Stomach (tissue), 9 donors: ENCODE data around the gene ZNF324B. TPM values are rescaled to one million over a fixed set of nuclear protein-coding genes. Genes with fewer than 3 reads are reported as not detected.

Experiments
- DNase-seq, 2 donors: peaks; one replicate each; pipeline versions ENCODE4 v3.0.0 to v3.0.0-alpha.2; 2013 to 2019
- H3K27ac ChIP-seq, 5 donors: fragments of 200-600 bp in 4 of 5; sonication (generic) in 4 of 5; one replicate each; pipeline ENCODE4 v1.5.1; 2013 to 2019; ENCODE audit warnings: mild to moderate bottlenecking in 1 of 5, moderate library complexity in 1 of 5
- H3K27me3 ChIP-seq, 3 donors: fragments of 200-600 bp; sonication (generic); one replicate each; pipeline ENCODE4 v1.5.1; 2017 to 2019; ENCODE audit warnings: mixed run types in 1 of 3
- H3K36me3 ChIP-seq, 4 donors: fragments of 200-600 bp; sonication (generic); 1 replicate in 3 of 4; 2 replicates in 1 of 4; pipeline ENCODE4 v1.5.1; 2016 to 2019
- H3K4me1 ChIP-seq, 4 donors: fragments of 200-600 bp; sonication (generic); one replicate each; pipeline ENCODE4 v1.5.1; 2016 to 2019
- H3K4me3 ChIP-seq, 4 donors: fragments of 200-600 bp; sonication (generic) in 3 of 4; one replicate each; pipeline ENCODE4 v1.5.1; 2016 to 2019; ENCODE audit warnings: mild to moderate bottlenecking in 1 of 4
- H3K9me3 ChIP-seq, 4 donors: fragments of 200-600 bp; sonication (generic); one replicate each; pipeline ENCODE4 v1.5.1; 2016 to 2019
- EP300 ChIP-seq: sonication (generic); formaldehyde crosslinking; IDR thresholded peaks from one replicate; pipeline ENCODE4 v1.6.1; 2017; ENCODE audit warnings: antibody characterized with exemption
- POLR2A ChIP-seq, 4 donors: fragments of 450-650 bp; IDR thresholded peaks; one replicate each; pipeline ENCODE4 v1.6.1; 2016; ENCODE audit warnings: antibody characterized with exemption in 4 of 4, control low read depth in 2 of 4, mild to moderate bottlenecking in 1 of 4, moderate library complexity in 1 of 4
- POLR2AphosphoS5 ChIP-seq, 3 donors: sonication (generic); formaldehyde crosslinking; IDR thresholded peaks; one replicate each; pipeline ENCODE4 v1.6.1; 2016; ENCODE audit warnings: antibody characterized with exemption in 3 of 3
- WGBS, 5 donors: extraction: QIAGEN DNeasy Blood & Tissue Kit in 3 of 5; methylation state at CpG; one replicate each; pipeline versions ENCODE4 v1.1.5 to v1.1.7; 2013 to 2018; 5-methylcytosine and 5-hydroxymethylcytosine counted together
- intact Hi-C: fragments of 100-400 bp; cut with DNase I; formaldehyde crosslinking; loops from one replicate; pipeline ENCODE4 v1.15.1; 2023; ENCODE audit warnings: low total_unique reads
- polyA plus RNA-seq, 3 donors: library from polyadenylated mRNA; stranded (reverse); fragments of 200-250 nt; gene quantifications; one replicate each; pipeline ENCODE4 v1.2.3, GENCODE V29; 2013
- total RNA-seq, 5 donors: library from RNA; depleted of rRNA; stranded (reverse); fragments of >200 nt; gene quantifications; one replicate each; pipeline versions ENCODE4 v1.1.0 to v1.2.3, GENCODE V29; 2014 to 2016
- TF ChIP-seq, protein P1 (sequence below), 7 experiments: fragments of 450-650 bp in 4 of 7; fragments of 200-600 bp in 3 of 7; sonication (generic) in 3 of 7; IDR thresholded peaks; one replicate each; pipeline ENCODE4 v1.5.1; 2016 to 2019; ENCODE audit warnings: antibody characterized with exemption in 7 of 7, control low read depth in 2 of 7, mild to moderate bottlenecking in 1 of 7
- donor health status: healthy with polysubstance abuse.
- donor health status: Bipolar disorder and iron deficiency.
- donor health status: healthy.

The ZNF324B gene
- total and polyA plus RNA-seq, 8 donors, result 0.58 to 12.6 (median 2.3) TPM; not detected in 1

- Histone ChIP-seq H3K4me3 (no peak overlapping the region), H3K27ac (no peak overlapping the region), H3K9me3 (no peaks in the 10 kb centered on the region), H3K36me3 (peaks cover 27 to 47% (median 42%) of the 10 kb centered on the region in 4 donors), H3K27me3 (no peaks in the 10 kb centered on the region), H3K4me1 (peaks cover 19 to 38% (median 36%) of the 10 kb centered on the region in 4 donors)
- DNase-seq, result no peak
- TF ChIP-seq, protein P1, sequence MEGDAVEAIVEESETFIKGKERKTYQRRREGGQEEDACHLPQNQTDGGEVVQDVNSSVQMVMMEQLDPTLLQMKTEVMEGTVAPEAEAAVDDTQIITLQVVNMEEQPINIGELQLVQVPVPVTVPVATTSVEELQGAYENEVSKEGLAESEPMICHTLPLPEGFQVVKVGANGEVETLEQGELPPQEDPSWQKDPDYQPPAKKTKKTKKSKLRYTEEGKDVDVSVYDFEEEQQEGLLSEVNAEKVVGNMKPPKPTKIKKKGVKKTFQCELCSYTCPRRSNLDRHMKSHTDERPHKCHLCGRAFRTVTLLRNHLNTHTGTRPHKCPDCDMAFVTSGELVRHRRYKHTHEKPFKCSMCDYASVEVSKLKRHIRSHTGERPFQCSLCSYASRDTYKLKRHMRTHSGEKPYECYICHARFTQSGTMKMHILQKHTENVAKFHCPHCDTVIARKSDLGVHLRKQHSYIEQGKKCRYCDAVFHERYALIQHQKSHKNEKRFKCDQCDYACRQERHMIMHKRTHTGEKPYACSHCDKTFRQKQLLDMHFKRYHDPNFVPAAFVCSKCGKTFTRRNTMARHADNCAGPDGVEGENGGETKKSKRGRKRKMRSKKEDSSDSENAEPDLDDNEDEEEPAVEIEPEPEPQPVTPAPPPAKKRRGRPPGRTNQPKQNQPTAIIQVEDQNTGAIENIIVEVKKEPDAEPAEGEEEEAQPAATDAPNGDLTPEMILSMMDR (IDR thresholded peaks at IDR 0.05), result no peak
- TF ChIP-seq EP300, result no peak
- TF ChIP-seq POLR2AphosphoS5 (IDR thresholded peaks at IDR 0.05), result no peak
- no peak for TF ChIP-seq POLR2A (IDR thresholded peaks at IDR 0.05)
- WGBS, 5 donors, result 94 to 96% (median 95%) methylated on average over 27 to 39 of the region's 39 CpGs
- intact Hi-C loops, result no loop called here
These were observed 20.3 kb downstream of the ZNF324B start for GRCh38 chr19:58471736-58472135.

DNA sequence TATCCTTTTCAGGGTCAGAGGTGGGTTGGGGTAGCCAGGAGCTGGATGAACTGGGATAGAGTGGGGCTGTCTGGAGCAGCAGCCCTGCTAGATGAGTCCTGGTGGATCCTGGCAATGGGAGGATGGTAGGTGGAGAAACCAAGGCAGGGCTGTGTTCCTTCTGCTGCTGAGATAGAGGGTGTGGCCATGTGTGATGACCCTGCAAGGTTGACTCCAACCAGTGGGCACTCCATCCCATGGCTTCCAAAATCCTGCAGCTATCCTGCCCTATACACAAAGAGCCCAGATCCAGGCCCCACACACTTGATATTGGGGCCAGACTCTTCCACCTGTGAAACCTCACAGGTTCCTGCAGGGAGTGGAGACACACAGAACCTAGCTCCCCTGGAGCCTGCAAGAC is 22.4 kb downstream of the ZNF324B start:
- Histone ChIP-seq H3K4me3 (no peak overlapping the region), H3K27me3 (no peaks in the 10 kb centered on the region), H3K36me3 (peaks cover 27 to 58% (median 51%) of the 10 kb centered on the region in 4 donors), H3K27ac (no peak overlapping the region), H3K4me1 (peaks cover 21 to 35% (median 29%) of the 10 kb centered on the region in 4 donors), H3K9me3 (no peaks in the 10 kb centered on the region)
- TF ChIP-seq POLR2A (IDR thresholded peaks at IDR 0.05) (no peak), POLR2AphosphoS5 (IDR thresholded peaks at IDR 0.05) (no peak), EP300 (no peak)
- TF ChIP-seq, protein P1 (IDR thresholded peaks at IDR 0.05), result no peak
- DNase-seq, result no peak
- intact Hi-C loops, result no loop called here

DNA sequence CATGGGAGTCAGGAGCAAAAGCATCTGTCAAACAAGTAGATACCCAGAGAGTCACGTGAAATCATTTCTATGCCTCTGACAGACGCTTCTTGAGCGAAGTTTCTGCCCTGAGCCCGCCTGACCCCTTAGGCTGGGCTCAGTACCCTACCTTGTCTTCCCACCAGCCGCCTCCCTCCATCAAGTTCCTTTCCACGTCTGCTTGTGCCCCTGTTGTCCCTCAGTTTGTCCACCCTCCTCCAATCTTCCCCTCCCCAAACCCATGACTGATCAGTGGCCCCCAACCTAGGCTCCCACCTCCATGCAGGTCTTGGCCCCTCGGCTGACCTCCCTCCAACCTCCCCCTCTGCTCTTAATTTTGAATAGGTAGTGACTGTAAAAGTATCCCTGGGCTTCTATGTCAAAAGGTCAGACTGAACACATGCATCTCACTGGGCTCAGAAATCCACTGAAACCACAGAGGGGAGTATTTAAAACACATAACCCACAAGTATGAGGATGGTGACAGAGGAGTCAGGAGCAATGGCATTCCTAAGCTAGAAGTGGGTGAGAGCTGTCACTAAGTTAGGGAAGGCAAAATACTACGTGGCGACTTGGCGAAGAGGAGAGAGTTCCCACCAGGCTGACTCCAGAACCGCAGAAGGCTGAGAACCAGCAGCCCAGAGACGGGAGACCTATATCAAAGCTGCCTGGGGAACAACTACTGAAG is 23.0 kb downstream of the ZNF324B start:
- TF ChIP-seq POLR2AphosphoS5 (IDR thresholded peaks at IDR 0.05) (no peak), POLR2A (IDR thresholded peaks at IDR 0.05) (no peak), EP300 (no peak)
- TF ChIP-seq, protein P1 (IDR thresholded peaks at IDR 0.05), result no peak
- peak overlapping the region in 3 of 5 donors; percentile 87 to 93 (median 92) for H3K27ac ChIP-seq

GRCh38 chr19:58474997-58475713 is 23.7 kb downstream of the ZNF324B start:
- peak overlapping the region; percentile 53 to 72 (median 62) for H3K4me3 ChIP-seq
- peaks cover 18 to 31% (median 23%) of the 10 kb centered on the region in 4 donors for H3K4me1 ChIP-seq
- H3K27ac ChIP-seq, result peak overlapping the region; percentile 86 to 93 (median 90)
- DNase-seq, result no peak
- H3K36me3 ChIP-seq, result peaks cover 24 to 61% (median 54%) of the 10 kb centered on the region in 4 donors
- no peaks in the 10 kb centered on the region for H3K9me3 ChIP-seq
- 21 to 28% (median 23%) methylated on average over 23 to 27 of the region's 27 CpGs for WGBS, 5 donors
- TF ChIP-seq, protein P1 (IDR thresholded peaks at IDR 0.05), result no peak
- TF ChIP-seq EP300, result no peak
- no peak for TF ChIP-seq POLR2A (IDR thresholded peaks at IDR 0.05)
- TF ChIP-seq POLR2AphosphoS5 (IDR thresholded peaks at IDR 0.05), result no peak
- intact Hi-C loops, result no loop called here
- no peaks in the 10 kb centered on the region for H3K27me3 ChIP-seq

More for the DNA sequence above, 23.0 kb downstream of the ZNF324B start:
- DNase-seq, result no peak
- Histone ChIP-seq H3K4me1 (peaks cover 18 to 31% (median 24%) of the 10 kb centered on the region in 4 donors), H3K36me3 (peaks cover 24 to 61% (median 54%) of the 10 kb centered on the region in 4 donors), H3K9me3 (no peaks in the 10 kb centered on the region), H3K27me3 (no peaks in the 10 kb centered on the region), H3K4me3 (no peak overlapping the region)
- intact Hi-C loops, result no loop called here
- WGBS, 5 donors, result 82 to 89% (median 87%) methylated on average over 12 of the region's 12 CpGs
